Activated gamma-delta T cell (primary cell): ENCODE measurements around the gene FOXP1.

Source experiments
- DNase-seq: peaks from one replicate; lab custom pipeline; 2025; lab: John Stamatoyannopoulos, UW

Gene FOXP1

DNA sequence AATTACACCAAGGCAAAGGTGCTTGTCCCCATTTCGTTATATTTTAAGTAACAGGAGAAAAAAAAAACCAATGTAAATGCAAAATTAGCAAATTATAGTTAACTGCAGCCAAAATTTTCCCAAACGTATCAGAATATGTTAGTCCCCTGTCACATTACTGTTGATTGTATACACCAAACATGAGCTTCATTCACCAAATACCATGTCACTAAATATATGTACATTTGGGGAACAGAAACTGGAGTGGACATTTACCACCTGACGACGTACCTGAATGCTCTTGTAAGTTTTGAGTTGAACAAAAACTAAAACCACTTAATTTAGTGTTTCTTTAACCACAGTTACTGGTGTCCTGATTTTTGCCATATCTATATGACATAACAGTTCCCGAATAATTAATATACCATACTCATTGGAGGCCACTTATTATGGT is 3.3 kb upstream of the FOXP1 start:
- no peak for DNase-seq

- DNase-seq: no peak
These were observed 2.6 kb upstream of the FOXP1 start for GRCh38 chr3:71585887-71586809.

- DNase-seq: no peak
These were observed 1.6 kb upstream of the FOXP1 start for GRCh38 chr3:71585131-71585530.

DNA sequence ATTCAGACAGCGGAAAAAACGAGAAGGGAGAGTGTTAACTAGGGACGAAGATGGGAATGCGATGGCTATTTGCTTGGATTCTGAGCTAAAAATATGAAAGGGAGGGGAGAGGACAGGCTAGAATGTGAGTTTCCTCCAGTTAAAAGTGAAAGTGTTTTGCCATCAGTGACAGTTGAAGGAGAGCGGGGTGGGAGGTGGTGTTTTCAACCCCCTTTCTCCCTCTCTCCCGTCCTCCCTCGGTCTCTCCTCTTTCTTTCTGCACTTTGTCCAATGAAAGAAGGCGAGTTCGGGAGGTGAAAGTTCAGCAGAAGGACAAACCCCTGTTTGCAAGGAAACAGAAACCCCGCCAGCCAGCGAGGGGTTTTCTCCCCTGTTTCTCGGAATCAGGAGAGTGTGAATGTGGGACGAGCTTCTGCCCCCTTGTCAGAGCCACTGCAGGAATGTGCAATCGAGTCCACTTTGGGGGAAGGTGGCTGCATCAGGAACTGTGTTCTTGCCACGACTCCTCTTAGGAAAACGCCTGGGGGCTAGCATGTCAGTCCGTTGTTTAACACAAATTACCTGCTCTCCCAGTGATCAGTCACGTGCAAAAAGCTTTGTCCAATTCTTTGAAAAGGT is 975 bp upstream of the FOXP1 start:
- DNase-seq: no peak

DNA sequence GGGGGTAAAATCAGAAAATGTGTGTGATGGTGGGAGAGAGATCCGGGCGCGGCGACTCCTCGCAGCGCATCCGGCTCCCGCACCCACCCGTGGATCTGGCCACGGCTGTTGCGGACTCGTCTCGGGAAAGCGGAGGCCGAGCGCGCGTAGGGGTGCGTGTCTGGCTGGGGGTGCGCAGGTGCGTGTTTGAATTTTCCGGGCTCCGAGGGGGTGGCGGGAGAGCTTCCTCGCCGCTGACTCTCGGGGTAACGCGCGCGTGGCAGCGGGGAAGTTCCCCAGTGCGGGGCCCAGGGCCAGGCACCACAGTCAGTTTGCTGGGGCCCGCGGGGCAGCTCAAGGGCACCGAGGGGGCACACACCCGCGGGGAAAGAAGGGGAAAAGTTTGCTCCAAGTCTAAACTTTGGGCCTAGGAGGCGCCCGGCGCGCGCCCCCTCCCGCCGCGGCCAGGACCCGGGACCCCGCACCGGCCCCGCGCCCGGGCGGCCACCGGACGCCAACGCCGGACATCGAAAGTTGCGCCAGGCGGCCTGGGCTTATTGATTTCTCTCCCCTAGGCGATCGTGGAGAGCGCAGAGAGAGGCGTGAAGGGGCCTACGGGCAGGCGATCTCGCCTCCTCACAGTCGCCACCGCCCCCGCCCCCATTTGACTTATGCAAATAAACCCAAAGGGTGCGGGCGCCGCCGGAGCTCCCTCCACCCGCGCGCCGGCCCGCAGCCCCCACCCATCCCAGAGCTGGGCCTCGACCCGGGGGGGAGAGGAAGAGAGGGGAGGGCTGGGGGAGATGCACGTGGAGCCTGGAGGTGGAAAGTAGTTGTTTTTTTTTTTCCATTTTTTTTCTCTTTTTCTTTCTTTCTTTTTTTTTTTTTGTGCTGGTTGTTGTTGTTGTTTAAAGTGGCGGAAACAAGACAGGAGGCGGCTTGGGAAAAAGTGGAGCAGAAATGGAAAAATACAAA is 639 bp downstream of the FOXP1 start:
- DNase-seq: peak; percentile 31

DNA sequence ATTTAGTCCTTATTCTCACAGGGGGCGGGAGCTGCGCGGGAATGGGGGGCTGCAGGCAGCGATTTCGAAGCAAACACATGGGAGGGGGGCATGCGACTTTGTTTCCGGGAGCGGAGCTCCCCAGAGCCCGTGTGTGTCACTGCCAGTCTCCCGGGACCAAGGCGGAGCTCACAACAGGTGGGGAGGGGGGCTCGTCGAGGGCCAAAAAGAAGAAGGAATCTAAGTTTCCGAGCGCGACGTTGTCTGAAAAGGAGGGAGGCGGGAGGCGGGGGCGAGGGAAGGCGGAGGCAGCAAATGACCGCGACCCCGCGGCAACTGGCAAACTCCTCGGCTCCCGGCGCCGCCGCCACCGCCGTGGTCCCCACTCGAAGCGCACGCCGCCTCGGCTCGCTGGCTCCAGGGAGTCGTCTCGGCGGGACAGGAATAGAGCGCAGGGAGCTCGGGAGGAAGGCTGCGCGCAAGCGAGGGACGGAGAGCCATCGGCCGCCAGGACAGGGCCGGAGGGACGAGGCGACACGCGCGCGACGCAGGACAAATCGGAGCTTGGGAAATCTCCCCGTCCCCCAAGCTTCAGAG is 1.4 kb downstream of the FOXP1 start:
- peak; percentile 15 for DNase-seq

- DNase-seq: peak; percentile 10
These were observed 2.0 kb downstream of the FOXP1 start for GRCh38 chr3:71581457-71582035.

GRCh38 chr3:71580636-71581456 is 2.7 kb downstream of the FOXP1 start:
- DNase-seq: no peak

DNA sequence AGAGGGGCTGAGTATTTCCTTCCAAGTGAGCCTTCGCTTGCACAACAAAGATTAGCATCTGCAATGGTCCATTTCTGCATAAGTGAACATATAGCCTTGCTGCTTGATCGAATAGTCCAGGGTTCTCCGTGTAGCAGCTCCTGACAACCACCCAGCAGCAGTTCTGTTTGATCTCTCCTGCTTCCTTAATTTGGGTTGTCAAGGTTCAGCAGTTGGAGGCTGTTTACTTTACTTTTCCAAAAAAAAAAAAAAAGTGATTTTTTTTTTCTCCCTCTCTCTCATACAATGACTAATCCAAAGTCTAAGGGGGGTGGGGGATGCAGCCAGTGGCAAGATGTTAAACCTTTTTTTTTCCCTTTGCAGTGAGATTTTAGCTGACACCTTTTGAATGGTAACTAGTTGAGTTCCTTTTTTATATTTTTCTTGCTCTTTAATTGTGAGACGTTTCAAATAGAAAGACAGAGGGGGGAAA is 3.6 kb downstream of the FOXP1 start:
- DNase-seq: no peak

GRCh38 chr3:71579326-71579934 is 4.1 kb downstream of the FOXP1 start:
- DNase-seq: no peak

- no peak for DNase-seq
These were observed 5.3 kb downstream of the FOXP1 start for GRCh38 chr3:71578054-71578751.

DNA sequence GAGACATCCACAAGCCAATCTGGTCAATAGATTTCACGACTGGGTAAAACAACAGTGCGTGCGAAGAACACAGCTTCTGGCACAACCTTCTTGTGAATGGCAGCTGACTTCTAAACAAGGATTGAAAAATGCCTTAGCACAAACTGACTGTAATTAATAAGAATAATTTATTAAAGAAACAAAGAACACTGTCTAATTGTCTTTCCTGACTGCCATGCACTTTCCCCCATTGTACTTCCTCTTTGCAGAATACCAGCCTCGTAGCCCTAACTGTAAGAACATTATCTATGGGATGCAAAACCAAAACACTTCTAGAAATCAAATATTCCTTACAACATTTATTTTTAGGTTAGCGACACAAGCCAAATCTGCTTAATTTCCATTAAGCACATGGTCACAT is 6.5 kb downstream of the FOXP1 start:
- DNase-seq: no peak

GRCh38 chr3:71575433-71575832 is 8.1 kb downstream of the FOXP1 start:
- DNase-seq: no peak

DNA sequence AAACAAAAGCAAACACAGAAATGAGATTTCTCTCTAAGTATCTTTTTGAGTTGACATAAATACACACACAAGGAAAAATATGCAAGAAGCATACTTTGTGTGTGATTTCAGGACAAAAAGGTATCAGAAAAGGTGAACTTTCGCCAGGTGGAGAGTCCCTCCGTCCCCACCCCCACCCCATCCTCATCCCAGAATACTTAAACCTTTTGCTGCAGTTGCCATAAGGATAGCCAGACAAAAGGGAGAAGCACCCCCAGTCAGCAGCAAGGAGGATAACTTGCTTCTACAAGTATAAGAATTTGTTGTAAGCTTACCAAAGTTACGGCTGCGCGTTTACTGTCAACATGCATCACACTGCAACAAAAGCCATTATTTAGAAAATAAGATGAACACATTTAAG is 10.3 kb downstream of the FOXP1 start:
- DNase-seq: no peak

GRCh38 chr3:71570546-71570945 is 13.0 kb downstream of the FOXP1 start:
- DNase-seq: no peak

- DNase-seq: no peak
These were observed 15.3 kb downstream of the FOXP1 start for GRCh38 chr3:71568207-71568606.

DNA sequence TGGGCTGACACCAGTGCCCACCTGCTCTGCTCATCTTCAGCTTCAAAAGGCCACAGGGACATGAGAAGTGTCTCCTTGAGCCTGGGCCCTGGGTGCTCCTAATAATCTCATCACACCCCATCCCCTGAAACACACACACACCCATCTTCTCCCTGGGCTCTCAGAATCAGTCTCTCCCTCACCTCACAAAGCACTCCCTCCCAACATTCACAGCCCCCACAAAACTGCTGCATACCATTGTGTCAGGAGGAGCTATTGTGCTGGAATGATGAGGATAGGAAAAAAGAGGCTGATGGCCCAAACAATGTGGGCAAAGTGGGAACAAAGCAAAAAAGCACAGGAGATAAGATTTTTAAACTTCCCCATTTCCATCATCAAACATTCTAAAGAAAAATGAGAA is 16.8 kb downstream of the FOXP1 start:
- no peak for DNase-seq

DNA sequence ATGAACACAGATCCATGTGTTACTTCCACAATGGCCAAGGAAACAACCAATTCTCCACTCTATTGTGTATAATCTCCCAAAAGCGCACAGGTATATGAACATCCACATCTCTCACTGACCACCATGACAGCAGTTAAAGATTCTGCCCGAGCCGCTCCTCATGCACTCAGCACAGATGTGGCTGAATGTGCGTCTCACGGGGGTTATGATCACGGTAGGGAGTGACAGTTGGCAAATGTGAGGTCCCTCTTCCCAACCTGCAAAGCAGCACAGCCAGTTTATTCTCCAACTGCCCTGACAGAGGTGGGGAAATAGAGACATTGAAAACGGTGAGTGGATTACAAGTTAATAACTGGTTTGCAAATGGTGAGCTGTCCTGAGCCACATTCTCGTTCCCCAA is 17.6 kb downstream of the FOXP1 start:
- DNase-seq: no peak

- no peak for DNase-seq
These were observed 18.2 kb downstream of the FOXP1 start for GRCh38 chr3:71565316-71565715.
